RKO (cell line): ENCODE data around the gene C9orf43.
A peak's percentile ranks its signal among the peaks of the same experiment; 100 is the strongest.
"Not testable (repeated sequence)": the region's sequence is repeated elsewhere in the genome, so short reads cannot be mapped to it uniquely, and the experiment has no call there.

Experiments used
- DNase-seq: peaks from one replicate; pipeline ENCODE4 v3.0.0-alpha.2; 2016; ENCODE audit warnings: low spot score

C9orf43 gene

GRCh38 chr9:113410207-113410864, at the start of gene C9orf43, which contains the start of gene POLE3:
Gene C9orf43, plus strand, starts transcription at chr9:113410747. Its CDS starts 2,747 bp downstream, at chr9:113413494.
Gene POLE3, minus strand, starts transcription at chr9:113410675. Its CDS starts 382 bp downstream, at chr9:113410293.
- peak; percentile 97 for DNase-seq

DNA sequence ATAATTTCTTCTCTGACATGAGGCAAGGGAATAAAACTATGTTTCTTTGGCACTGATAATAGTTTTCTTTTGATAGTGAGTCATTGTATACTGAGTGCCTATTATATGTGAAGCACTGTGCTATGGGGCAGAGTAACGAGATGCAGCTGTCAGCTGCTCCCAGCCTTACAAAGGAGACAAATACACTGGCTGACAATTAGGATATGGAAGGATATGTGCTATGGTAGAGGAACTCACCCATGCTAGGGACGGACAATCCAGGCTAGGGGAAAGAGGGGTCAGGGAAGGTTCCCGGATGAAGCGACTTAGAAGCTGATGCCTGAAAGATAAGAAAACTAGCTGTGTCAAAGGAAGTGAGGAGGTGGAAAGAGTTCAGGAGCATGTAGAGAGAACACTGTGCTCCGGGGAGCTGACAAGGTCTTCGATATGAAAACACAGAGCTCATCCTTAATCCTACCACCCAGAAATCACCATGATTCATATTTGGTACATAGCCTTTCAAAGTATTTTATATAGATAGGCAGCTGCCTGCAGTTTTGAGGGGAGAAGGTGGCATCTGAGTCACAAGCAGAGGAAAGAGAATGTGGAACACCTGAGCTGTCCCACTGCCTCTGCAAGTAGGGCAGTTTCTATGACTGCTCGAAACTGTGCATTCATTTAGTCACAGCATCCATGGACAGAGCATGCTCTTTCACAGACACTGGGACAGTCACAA, 49.1 kb upstream of the C9orf43 start:
- DNase-seq, result no peak

- DNase-seq, result no peak
These were observed 47.2 kb upstream of the C9orf43 start for GRCh38 chr9:113363336-113363735.

DNA sequence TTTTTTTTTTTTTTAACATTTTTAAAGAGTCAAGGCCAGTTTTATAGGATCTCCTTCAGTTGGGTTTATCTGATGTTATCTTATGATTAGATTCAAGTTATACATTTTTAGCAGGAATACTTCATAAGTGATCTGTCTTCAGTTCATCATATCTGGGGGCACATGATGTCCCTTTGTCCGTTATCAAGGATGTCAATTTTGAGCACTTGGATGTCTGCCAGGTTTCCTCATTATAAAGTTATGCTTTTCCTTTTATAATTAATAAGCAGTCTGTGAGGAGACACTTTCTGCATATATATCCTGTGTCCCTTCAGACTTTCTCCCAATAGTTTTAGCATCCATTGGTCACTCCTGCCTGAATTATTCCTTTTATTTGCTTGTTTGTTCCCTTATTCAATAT, 45.6 kb upstream of the C9orf43 start:
- no peak for DNase-seq

DNA sequence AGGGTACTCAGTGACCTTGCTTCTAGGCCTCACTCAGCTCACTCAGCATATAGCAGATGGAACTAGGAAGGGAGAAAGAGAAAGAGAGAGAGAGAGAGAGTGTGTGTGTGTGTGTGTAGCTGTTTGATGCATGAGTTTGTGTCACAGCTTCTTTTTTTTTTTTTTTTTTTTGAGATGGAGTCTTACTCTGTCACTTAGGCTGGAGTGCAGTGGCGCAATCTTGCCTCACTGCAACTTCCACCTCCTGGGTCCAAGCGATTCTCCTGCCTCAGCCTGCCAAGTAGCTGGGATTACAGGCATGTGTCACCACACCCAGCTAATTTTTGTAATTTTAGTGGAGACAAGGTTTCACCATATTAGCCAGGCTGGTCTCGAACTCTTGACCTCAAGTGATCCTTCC, 44.9 kb upstream of the C9orf43 start:
- DNase-seq, result not testable (repeated sequence)

DNA sequence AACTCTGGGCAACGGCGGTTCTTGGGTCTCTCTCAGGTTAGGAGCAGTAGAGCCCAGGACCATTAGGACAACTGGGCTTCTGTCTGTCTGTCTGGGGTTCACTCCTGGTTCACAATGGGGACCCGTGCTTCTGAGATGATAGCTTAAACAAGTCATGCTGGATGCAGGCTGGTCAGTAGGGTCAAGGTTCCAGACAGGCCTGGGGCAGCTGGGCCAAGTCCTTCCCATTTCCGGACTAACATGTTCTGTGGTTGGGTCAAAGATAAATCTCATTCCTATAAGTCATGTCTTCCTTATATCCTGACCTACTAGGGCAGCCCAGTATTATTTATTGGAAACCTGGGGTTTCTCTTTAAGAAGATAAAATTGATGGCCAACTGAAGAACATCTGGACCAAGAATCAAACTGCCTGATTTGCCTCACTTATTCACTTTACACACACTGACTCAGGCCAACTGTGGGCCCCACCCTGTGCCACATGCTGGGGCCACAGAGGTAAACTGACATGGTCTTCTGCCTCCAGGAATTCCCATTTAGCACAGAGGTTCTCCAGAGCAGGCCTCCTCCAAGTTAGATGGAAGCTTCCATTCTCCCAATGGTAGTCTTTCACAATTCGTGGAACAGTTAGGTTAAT, 42.1 kb upstream of the C9orf43 start:
- no peak for DNase-seq

- no peak for DNase-seq
These were observed 41.3 kb upstream of the C9orf43 start for GRCh38 chr9:113368982-113369854.

GRCh38 chr9:113369855-113370140, 40.7 kb upstream of the C9orf43 start:
- DNase-seq, result no peak

DNA sequence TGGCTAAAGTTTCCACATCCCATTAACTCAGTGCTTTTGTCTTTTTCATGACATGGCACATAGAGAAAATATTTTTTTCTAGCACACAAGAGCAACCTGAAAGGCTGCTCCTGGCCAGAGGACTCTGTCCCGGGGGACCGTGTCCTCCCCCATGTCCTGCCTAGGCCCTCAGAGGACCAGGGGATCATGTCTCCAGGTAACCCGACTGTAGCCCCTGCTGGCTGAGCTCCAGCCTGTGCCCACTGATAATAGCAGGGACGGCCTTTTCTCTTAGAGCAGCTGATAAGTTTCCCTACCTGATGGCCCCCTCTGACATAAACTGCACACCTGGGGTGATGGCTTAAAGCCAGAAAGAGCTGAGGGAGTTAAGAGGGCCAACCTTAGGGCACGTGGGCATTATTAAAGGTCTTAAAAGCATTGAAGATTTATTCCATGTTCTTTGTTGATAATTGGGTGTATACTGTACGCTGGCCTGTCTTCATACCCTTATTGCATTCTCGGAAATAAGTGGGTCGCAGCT, 39.7 kb upstream of the C9orf43 start:
- no peak for DNase-seq

- DNase-seq, result no peak
These were observed 38.5 kb upstream of the C9orf43 start for GRCh38 chr9:113372059-113372458.

GRCh38 chr9:113373256-113373655, 37.3 kb upstream of the C9orf43 start:
- no peak for DNase-seq

GRCh38 chr9:113373676-113374392, 36.7 kb upstream of the C9orf43 start:
- DNase-seq, result no peak

DNA sequence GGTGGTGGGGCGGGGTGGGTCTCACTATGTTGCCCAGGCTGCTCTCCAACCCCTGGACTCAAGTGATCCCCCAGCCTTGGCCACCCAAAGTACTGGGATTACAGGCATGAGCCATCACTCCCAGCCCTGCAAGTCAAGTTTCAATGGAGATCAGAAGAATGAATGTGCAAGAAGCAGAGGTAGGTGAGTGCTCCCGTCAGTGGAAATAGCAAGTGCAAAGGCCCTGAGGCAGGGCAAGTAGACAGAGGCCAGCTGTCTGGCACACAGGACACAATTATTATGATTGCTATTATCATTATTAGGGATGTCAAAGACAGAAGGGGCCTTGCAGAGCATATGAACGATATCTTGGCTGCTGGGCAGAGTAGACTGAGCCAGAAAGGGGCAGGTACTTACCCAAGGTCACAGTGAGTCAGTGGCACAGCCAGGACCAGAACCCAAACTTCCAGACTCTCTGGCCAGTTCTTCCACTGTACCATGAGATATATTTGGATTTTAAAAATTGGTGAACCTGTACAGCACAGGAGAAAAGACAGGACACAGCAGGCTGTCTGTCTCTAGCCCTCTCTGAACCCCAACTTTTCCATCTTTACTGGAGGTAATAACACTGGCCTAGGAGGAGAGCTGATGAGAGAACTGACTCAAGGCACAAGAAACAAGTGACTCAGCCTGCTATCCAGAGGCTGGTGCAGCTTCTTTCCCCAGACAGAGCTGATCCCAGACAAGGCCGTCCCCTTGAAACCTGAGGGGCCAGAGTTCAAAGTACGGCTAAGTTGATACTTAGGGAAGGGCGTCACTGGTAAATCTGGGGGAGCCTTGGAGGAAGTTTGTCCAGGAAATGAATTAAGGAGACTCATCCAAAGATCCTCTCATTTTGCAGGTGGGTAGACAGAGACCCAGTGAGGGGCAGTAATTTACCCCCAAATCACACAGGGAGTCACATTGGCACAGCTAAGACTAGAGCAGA, 35.2 kb upstream of the C9orf43 start:
- DNase-seq, result peak; percentile 92

GRCh38 chr9:113376634-113377567, 33.6 kb upstream of the C9orf43 start, which contains the start of gene HDHD3:
Gene HDHD3, minus strand, starts transcription at chr9:113376986. Its CDS starts 2,632 bp downstream, at chr9:113374354.
- peak; percentile 87 for DNase-seq

DNA sequence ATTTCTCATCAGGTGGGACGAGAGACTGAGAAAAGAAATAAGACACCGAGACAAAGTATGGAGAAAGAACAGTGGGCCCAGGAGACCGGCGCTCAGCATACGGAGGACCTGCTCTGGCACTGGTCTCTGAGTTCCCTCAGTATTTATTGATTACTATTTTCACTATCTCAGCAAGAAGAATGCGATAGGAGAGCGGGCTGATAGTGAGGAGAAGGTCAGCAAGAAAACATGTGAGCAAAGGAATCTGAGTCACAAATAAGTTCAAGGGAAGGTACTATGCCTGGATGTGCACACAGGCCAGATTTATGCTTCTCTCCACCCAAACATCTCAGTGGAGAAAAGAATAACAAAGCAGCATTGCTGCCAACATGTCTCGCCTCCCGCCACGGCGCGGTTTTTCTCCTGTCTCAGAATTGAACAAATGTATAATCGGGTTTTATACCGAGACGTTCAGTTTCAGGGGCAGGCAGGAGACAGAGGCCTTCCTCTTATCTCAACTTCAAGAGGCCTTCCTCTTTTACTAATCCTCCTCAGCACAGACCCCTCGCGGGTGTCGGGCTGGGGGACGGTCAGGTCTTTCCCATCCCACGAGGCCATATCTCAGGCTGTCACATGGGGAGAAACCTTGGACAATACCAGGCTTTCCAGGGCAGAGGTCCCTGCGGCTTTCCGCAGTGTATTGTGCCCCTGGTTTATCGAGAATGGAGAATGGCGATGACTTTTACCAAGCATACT, 31.3 kb upstream of the C9orf43 start:
- DNase-seq, result not testable (repeated sequence)

GRCh38 chr9:113379829-113380210, 30.7 kb upstream of the C9orf43 start:
- not testable (repeated sequence) for DNase-seq

- DNase-seq, result no peak
These were observed 29.6 kb upstream of the C9orf43 start for GRCh38 chr9:113380869-113381378.

- DNase-seq, result not testable (repeated sequence)
These were observed 29.1 kb upstream of the C9orf43 start for GRCh38 chr9:113381441-113381840.
